ENCODE results near the gene EBF3.

EBF3 gene

GRCh38 chr10:129963641-129964501 lies at the start of gene EBF3:
TSS of gene EBF3 (minus strand) at chr10:129964274. CDS start at chr10:129963768, 506 bp downstream.
- no CpG with 5 or more reads among the region's 131 CpGs for WGBS (ENCODE audit: insufficient coverage, insufficient read length)
- no peak for DNase-seq (ENCODE audit: low read depth, low spot score)
- H3K4me1 ChIP-seq (ENCODE audit: control insufficient read depth, insufficient read depth, low read length): peaks cover 13% of the 10 kb centered on the region
- peak within 1 kb of the TSS; percentile 36; the same call in 1 of the 2 replicates for H3K4me3 ChIP-seq (ENCODE audit: low read length)
- H3K27ac ChIP-seq (ENCODE audit: low read length): no peak within 1 kb of the TSS
- H3K27me3 ChIP-seq (ENCODE audit: control insufficient read depth, insufficient read depth, low read length): peaks cover 78% of the 10 kb centered on the region
- H3K36me3 ChIP-seq (ENCODE audit: control insufficient read depth, insufficient read depth, low read length): no peaks in the 10 kb centered on the region
- H3K9me3 ChIP-seq (ENCODE audit: control insufficient read depth, insufficient read depth, low read length): no peaks in the 10 kb centered on the region

DNA sequence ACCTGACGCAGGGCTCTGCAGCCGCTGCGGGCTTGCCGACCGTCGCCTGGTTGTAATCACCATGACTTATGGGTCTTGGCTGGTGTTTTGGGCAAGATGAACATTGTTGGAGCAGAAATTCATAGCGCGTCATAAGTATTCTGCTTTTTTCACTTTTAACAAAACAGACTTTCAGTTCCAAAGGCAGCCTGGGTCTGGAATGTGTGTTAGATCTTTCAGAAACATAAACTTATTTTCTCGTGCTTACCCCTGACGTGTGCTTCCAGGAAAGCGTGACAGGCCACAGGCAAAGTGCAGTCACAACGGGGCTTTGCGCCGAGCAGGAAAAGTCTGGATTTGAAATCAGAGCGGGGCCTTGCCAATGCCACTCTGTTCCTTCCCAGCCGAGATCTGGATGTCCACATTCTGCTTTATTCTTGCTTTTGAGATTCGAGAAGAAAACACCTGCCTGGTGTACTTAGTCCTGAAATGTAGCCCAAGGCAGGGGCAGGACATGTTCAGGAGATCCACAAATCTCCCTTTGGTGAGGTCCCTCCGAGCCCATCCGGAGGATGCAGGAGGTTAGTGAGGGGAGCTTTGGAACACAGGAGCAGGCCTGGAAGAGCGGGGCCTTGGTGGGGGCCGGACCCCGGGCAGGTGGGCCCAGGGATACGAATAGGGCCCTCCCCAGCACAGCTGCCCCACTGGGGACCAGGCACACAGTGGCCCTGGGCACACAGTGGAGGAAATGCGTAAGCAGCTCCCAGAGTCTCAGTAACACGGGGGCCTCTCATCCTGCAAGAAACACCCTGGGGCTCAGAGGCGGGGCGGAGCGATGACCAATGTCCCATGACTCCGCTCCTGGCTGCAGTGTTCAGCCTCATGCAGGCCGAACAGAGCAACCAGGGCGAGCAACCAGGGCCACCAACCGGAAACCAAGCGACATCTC lies 49.5 kb upstream of the EBF3 start:
- Histone ChIP-seq H3K36me3 (ENCODE audit: control insufficient read depth, insufficient read depth, low read length) (no peaks in the 10 kb centered on the region), H3K27ac (ENCODE audit: low read length) (no peak overlapping the region), H3K27me3 (ENCODE audit: control insufficient read depth, insufficient read depth, low read length) (no peaks in the 10 kb centered on the region), H3K4me1 (ENCODE audit: control insufficient read depth, insufficient read depth, low read length) (no peaks in the 10 kb centered on the region), H3K4me3 (ENCODE audit: low read length) (no peak overlapping the region), H3K9me3 (ENCODE audit: control insufficient read depth, insufficient read depth, low read length) (no peaks in the 10 kb centered on the region)
- DNase-seq (ENCODE audit: low read depth, low spot score): no peak
- no CpG with 5 or more reads among the region's 33 CpGs for WGBS (ENCODE audit: insufficient coverage, insufficient read length)

DNA sequence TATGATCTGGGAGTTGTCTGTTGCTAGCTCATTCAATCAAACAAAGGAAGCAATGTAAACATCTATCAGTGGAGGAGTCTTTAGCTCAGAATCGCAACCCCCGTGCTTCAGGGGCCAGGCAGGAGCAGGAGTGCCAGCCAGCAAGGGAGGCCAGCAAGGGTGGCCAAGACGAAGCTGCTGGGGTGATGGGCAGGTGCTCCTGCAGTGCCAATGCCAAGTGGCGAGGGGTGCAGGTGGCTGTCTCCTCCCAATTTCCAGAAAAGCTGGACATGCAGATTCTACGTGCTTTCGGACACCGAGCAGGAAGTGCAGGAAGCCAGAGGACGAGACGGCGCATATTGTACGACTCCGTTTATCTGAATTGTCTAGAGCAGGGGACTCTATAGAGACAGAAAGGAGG lies 48.1 kb upstream of the EBF3 start:
- H3K4me1 ChIP-seq (ENCODE audit: control insufficient read depth, insufficient read depth, low read length): no peaks in the 10 kb centered on the region
- H3K36me3 ChIP-seq (ENCODE audit: control insufficient read depth, insufficient read depth, low read length): no peaks in the 10 kb centered on the region
- no CpG with 5 or more reads among the region's 12 CpGs for WGBS (ENCODE audit: insufficient coverage, insufficient read length)
- no peak overlapping the region for H3K4me3 ChIP-seq (ENCODE audit: low read length)
- H3K9me3 ChIP-seq (ENCODE audit: control insufficient read depth, insufficient read depth, low read length): no peaks in the 10 kb centered on the region
- no peak overlapping the region for H3K27ac ChIP-seq (ENCODE audit: low read length)
- H3K27me3 ChIP-seq (ENCODE audit: control insufficient read depth, insufficient read depth, low read length): no peaks in the 10 kb centered on the region
- no peak for DNase-seq (ENCODE audit: low read depth, low spot score)

DNA sequence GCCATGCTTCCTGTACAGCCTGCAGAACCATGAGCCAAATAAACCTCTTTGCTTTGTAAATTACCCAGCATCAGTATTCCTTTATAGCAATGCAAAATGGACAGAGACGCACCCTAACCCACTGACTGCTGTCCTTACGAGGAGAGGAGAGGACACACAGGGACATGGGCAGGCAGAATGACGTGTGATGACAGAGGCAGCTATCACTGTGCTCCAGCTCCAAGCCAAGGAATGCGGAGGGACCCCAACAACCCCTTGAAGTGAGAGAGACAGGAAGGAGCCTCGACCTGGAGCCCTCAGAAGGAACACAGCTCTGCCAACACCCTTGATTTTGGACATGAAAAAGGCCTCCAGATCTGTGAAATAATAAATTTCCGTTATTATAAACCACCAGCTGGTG lies 46.6 kb upstream of the EBF3 start:
- DNase-seq (ENCODE audit: low read depth, low spot score): no peak
- Histone ChIP-seq H3K27me3 (ENCODE audit: control insufficient read depth, insufficient read depth, low read length) (no peaks in the 10 kb centered on the region), H3K9me3 (ENCODE audit: control insufficient read depth, insufficient read depth, low read length) (no peaks in the 10 kb centered on the region), H3K36me3 (ENCODE audit: control insufficient read depth, insufficient read depth, low read length) (no peaks in the 10 kb centered on the region), H3K4me3 (ENCODE audit: low read length) (no peak overlapping the region), H3K27ac (ENCODE audit: low read length) (no peak overlapping the region), H3K4me1 (ENCODE audit: control insufficient read depth, insufficient read depth, low read length) (no peaks in the 10 kb centered on the region)
- no CpG with 5 or more reads among the region's 6 CpGs for WGBS (ENCODE audit: insufficient coverage, insufficient read length)

DNA sequence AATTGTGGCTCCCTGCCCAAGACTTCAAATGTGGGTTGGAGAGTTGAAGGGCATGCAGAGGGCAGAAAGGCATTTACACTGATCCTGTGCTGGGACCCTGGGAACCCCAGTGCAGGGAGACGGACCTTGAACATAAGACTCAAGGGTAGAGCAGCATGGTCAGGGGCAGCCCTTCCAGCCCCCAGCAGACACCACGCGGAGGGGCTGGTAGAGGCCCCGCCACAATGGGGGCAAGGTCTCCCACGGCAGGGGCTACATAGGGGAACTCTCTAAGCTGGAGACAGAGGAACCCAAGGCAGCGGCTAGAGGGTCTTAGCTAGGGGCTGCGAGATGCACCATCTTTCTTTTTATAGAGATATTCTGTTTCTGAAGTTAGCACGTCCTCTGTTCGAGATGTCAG lies 45.2 kb upstream of the EBF3 start:
- Histone ChIP-seq H3K27me3 (ENCODE audit: control insufficient read depth, insufficient read depth, low read length) (no peaks in the 10 kb centered on the region), H3K9me3 (ENCODE audit: control insufficient read depth, insufficient read depth, low read length) (no peaks in the 10 kb centered on the region), H3K36me3 (ENCODE audit: control insufficient read depth, insufficient read depth, low read length) (no peaks in the 10 kb centered on the region), H3K4me3 (ENCODE audit: low read length) (no peak overlapping the region), H3K4me1 (ENCODE audit: control insufficient read depth, insufficient read depth, low read length) (no peaks in the 10 kb centered on the region), H3K27ac (ENCODE audit: low read length) (no peak overlapping the region)
- no CpG with 5 or more reads among the region's 9 CpGs for WGBS (ENCODE audit: insufficient coverage, insufficient read length)
- no peak for DNase-seq (ENCODE audit: low read depth, low spot score)

DNA sequence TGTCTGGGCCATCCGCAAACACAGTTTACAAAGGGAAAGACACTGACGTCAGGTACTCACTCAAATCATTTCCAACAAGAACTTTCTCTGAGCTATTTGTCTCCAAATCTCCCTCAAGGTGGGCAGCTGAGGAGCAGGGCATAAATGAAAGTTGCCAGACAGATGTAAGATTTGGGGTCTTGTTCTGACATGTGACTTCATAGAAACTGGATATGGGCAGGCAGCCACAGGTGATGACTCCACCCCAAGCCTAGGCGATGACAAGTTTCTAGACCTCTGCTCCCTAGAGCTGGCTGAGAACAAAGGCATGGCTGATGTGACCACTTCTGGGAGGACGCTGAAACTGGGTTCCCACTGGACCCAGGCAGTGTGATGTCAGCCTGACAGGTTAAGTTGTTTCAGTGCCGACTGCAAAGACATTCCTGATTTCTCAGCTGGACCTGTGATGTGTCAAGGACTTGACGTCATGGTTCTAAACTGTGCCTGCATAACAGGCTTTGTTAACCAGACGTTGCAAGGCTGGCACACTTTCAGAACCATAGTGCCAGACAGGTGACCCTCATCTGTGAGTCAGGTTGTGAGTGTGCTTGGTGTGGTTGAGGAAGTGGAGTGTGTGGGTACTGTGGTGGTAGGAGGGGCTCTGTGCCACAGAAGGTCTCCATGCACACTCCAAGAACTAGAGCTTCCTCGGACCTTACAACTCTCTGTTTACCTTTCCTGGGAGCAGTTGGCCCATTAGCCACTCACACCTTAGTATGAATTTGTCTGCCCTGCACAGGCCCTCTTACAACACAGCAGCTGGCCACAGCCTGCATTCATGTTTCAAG lies 39.9 kb upstream of the EBF3 start:
- Histone ChIP-seq H3K4me1 (ENCODE audit: control insufficient read depth, insufficient read depth, low read length) (no peaks in the 10 kb centered on the region), H3K4me3 (ENCODE audit: low read length) (no peak overlapping the region), H3K27ac (ENCODE audit: low read length) (no peak overlapping the region), H3K36me3 (ENCODE audit: control insufficient read depth, insufficient read depth, low read length) (no peaks in the 10 kb centered on the region), H3K9me3 (ENCODE audit: control insufficient read depth, insufficient read depth, low read length) (no peaks in the 10 kb centered on the region), H3K27me3 (ENCODE audit: control insufficient read depth, insufficient read depth, low read length) (no peaks in the 10 kb centered on the region)
- DNase-seq (ENCODE audit: low read depth, low spot score): no peak
- WGBS (ENCODE audit: insufficient coverage, insufficient read length): no CpG with 5 or more reads among the region's 8 CpGs

GRCh38 chr10:130003166-130003565 lies 39.1 kb upstream of the EBF3 start:
- no peak for DNase-seq (ENCODE audit: low read depth, low spot score)
- H3K4me3 ChIP-seq (ENCODE audit: low read length): no peak overlapping the region
- no peaks in the 10 kb centered on the region for H3K36me3 ChIP-seq (ENCODE audit: control insufficient read depth, insufficient read depth, low read length)
- H3K27me3 ChIP-seq (ENCODE audit: control insufficient read depth, insufficient read depth, low read length): no peaks in the 10 kb centered on the region
- no peak overlapping the region for H3K27ac ChIP-seq (ENCODE audit: low read length)
- WGBS (ENCODE audit: insufficient coverage, insufficient read length): no CpG with 5 or more reads among the region's 9 CpGs
- H3K9me3 ChIP-seq (ENCODE audit: control insufficient read depth, insufficient read depth, low read length): no peaks in the 10 kb centered on the region
- H3K4me1 ChIP-seq (ENCODE audit: control insufficient read depth, insufficient read depth, low read length): no peaks in the 10 kb centered on the region

GRCh38 chr10:130002606-130003005 lies 38.5 kb upstream of the EBF3 start:
- WGBS (ENCODE audit: insufficient coverage, insufficient read length): no CpG with 5 or more reads among the region's 14 CpGs

GRCh38 chr10:130000918-130001317 lies 36.8 kb upstream of the EBF3 start:
- Histone ChIP-seq H3K36me3 (ENCODE audit: control insufficient read depth, insufficient read depth, low read length) (no peaks in the 10 kb centered on the region), H3K9me3 (ENCODE audit: control insufficient read depth, insufficient read depth, low read length) (no peaks in the 10 kb centered on the region), H3K4me1 (ENCODE audit: control insufficient read depth, insufficient read depth, low read length) (no peaks in the 10 kb centered on the region), H3K4me3 (ENCODE audit: low read length) (no peak overlapping the region), H3K27me3 (ENCODE audit: control insufficient read depth, insufficient read depth, low read length) (no peaks in the 10 kb centered on the region), H3K27ac (ENCODE audit: low read length) (no peak overlapping the region)
- DNase-seq (ENCODE audit: low read depth, low spot score): no peak
- WGBS (ENCODE audit: insufficient coverage, insufficient read length): no CpG with 5 or more reads among the region's 4 CpGs

More at GRCh38 chr10:130002606-130003005, 38.5 kb upstream of the EBF3 start:
- DNase-seq (ENCODE audit: low read depth, low spot score): no peak
- Histone ChIP-seq H3K9me3 (ENCODE audit: control insufficient read depth, insufficient read depth, low read length) (no peaks in the 10 kb centered on the region), H3K36me3 (ENCODE audit: control insufficient read depth, insufficient read depth, low read length) (no peaks in the 10 kb centered on the region), H3K4me3 (ENCODE audit: low read length) (no peak overlapping the region), H3K27me3 (ENCODE audit: control insufficient read depth, insufficient read depth, low read length) (no peaks in the 10 kb centered on the region), H3K4me1 (ENCODE audit: control insufficient read depth, insufficient read depth, low read length) (no peaks in the 10 kb centered on the region), H3K27ac (ENCODE audit: low read length) (no peak overlapping the region)

DNA sequence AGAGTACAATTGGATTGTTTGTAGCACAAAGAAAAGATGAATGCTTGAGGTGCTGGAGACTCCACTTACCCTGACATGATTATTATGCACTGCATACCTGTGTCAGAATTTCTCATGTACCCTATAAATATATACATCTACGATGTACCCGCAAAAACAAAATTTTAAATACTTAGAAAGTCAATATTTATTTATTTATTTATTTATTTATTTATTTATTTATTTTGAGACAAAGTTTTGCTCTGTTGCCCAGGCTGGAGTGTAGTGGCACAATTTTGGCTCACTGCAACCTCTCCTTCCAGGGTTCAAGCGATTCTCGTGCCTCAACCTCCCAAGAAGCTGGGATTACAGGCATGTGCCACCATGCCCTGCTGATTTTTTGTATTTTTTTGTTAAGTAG lies 35.1 kb upstream of the EBF3 start:
- Histone ChIP-seq H3K27ac (ENCODE audit: low read length) (no peak overlapping the region), H3K4me3 (ENCODE audit: low read length) (no peak overlapping the region), H3K4me1 (ENCODE audit: control insufficient read depth, insufficient read depth, low read length) (no peaks in the 10 kb centered on the region), H3K36me3 (ENCODE audit: control insufficient read depth, insufficient read depth, low read length) (no peaks in the 10 kb centered on the region), H3K9me3 (ENCODE audit: control insufficient read depth, insufficient read depth, low read length) (no peaks in the 10 kb centered on the region), H3K27me3 (ENCODE audit: control insufficient read depth, insufficient read depth, low read length) (no peaks in the 10 kb centered on the region)
- no peak for DNase-seq (ENCODE audit: low read depth, low spot score)
- no CpG with 5 or more reads among the region's 4 CpGs for WGBS (ENCODE audit: insufficient coverage, insufficient read length)

Data from iPS DF 6.9 (cell line).